HepG2 (cell line): Measurements from ENCODE around the gene UBXN2A.
A peak's percentile ranks its signal among the peaks of the same experiment; 100 is the strongest.

Source experiments
- EP300 ChIP-seq, 3 experiments: sonication (generic) in 1 of 3; formaldehyde crosslinking in 1 of 3; IDR thresholded peaks; 2 replicates each; pipeline versions ENCODE4 v1.5.1 to v1.6.1; 2011 to 2020; ENCODE audit warnings: low read depth in 2 of 3, low read length in 2 of 3, borderline replicate concordance in 1 of 3, improper control_type of control experiment in 1 of 3, mild to moderate bottlenecking in 1 of 3, missing genetic modification reagents in 1 of 3, moderate library complexity in 1 of 3
- EZH2 ChIP-seq: conservative IDR thresholded peaks from 2 replicates; pipeline ENCODE4 v1.6.1; 2012; ENCODE audit warnings: mild to moderate bottlenecking, low read depth, low read length, moderate library complexity
- MAX ChIP-seq: IDR thresholded peaks from 2 replicates; pipeline ENCODE4 v1.6.1; 2012; ENCODE audit warnings: inconsistent platforms
- MNT ChIP-seq: fragments of 450-650 bp; IDR thresholded peaks from 2 replicates; pipeline ENCODE4 v1.6.1; 2016
- RAD21 ChIP-seq: fragments of 450-650 bp; formaldehyde crosslinking; IDR thresholded peaks from 2 replicates; pipeline ENCODE4 v1.5.0; 2020; ENCODE audit warnings: mild to moderate bottlenecking
- SIN3A ChIP-seq: IDR thresholded peaks from 2 replicates; pipeline ENCODE4 v1.6.1; 2011; ENCODE audit warnings: low read depth, mild to moderate bottlenecking, control low read depth, low read length, borderline replicate concordance
- SMC3 ChIP-seq: IDR thresholded peaks from 2 replicates; pipeline ENCODE4 v1.6.1; 2011; ENCODE audit warnings: low read length, improper control_type of control experiment
- SRSF4 ChIP-seq: fragments of 200-400 bp; formaldehyde crosslinking; IDR thresholded peaks from one replicate; pipeline ENCODE4 v1.6.1; 2018; ENCODE audit warnings: mild to moderate bottlenecking, low read depth, low read length, moderate library complexity; ENCODE audit not compliant: poor library complexity, severe bottlenecking
- ZFY ChIP-seq: sonication (generic); formaldehyde crosslinking; IDR thresholded peaks from 2 replicates; pipeline ENCODE4 v1.4.0; 2020; ENCODE audit warnings: missing genetic modification reagents
- ZNF788 ChIP-seq: sonication (generic); formaldehyde crosslinking; IDR thresholded peaks from 2 replicates; pipeline ENCODE4 v1.5.0; 2020; ENCODE audit warnings: mild to moderate bottlenecking, missing genetic modification reagents, borderline replicate concordance

GRCh38 chr2:23988371-23988770 is 48.1 kb downstream of the UBXN2A start:
- no peak for TF ChIP-seq EZH2
- TF ChIP-seq RAD21, result no peak
- TF ChIP-seq SIN3A, result no peak
- no peak for TF ChIP-seq ZFY
- TF ChIP-seq EP300 (IDR thresholded peaks at IDR 0.05; ENCODE audit: low read depth in 2 of 2, low read length in 2 of 2), result no peak
- no peak for TF ChIP-seq EP300 (CRISPR knock-in tag; IDR thresholded peaks at IDR 0.05; ENCODE audit: borderline replicate concordance)
- 0 out of 2 replicates have a peak, but pooled peaks have one; percentile 20 for TF ChIP-seq SMC3
- TF ChIP-seq ZNF788 (CRISPR knock-in tag), result no peak
- TF ChIP-seq SRSF4, result no peak
- TF ChIP-seq MNT, result no peak
- TF ChIP-seq MAX, result no peak
